ENCODE data around the gene WDFY2. TPM values are rescaled to one million over a fixed set of nuclear protein-coding genes. Genes with fewer than 3 reads are reported as not detected.

The WDFY2 gene
- total and polyA plus RNA-seq, 8 donors = 11.4 to 25.2 (median 17.2) TPM

- no peak for TF ChIP-seq CTCF (IDR thresholded peaks at IDR 0.05)
- no peak for FAIRE-seq
- peak in 1 of 4 donors; percentile 17 for ATAC-seq
- Histone ChIP-seq H3K4me1 (peaks cover 2 to 28% (median 11%) of the 10 kb centered on the region in 3 donors), H3K36me3 (peaks cover 0 to 11% (median 0%) of the 10 kb centered on the region in 3 donors), H3K27me3 (no peaks in the 10 kb centered on the region), H3K9me3 (no peaks in the 10 kb centered on the region), H3K27ac (no peak overlapping the region), H3K4me3 (no peak overlapping the region)
- no peak for DNase-seq
- 78 to 87% methylated on average over 9 of the region's 9 CpGs for WGBS, 2 donors
- intact Hi-C loops (cut with DNase I) = no loop called here
Measured at GRCh38 chr13:51747438-51748434, 163.5 kb downstream of the WDFY2 start.

GRCh38 chr13:51756651-51757050, 172.4 kb downstream of the WDFY2 start:
- Histone ChIP-seq H3K4me3 (no peak overlapping the region), H3K36me3 (peaks cover 0 to 60% (median 22%) of the 10 kb centered on the region in 3 donors), H3K4me1 (peaks cover 0 to 2% (median 0%) of the 10 kb centered on the region in 3 donors), H3K9me3 (no peaks in the 10 kb centered on the region), H3K27me3 (no peaks in the 10 kb centered on the region), H3K27ac (no peak overlapping the region)
- intact Hi-C loops (cut with DNase I) = no loop called here
- FAIRE-seq (no peak), ATAC-seq (peak in 2 of 4 donors; percentile 22 to 41), DNase-seq (no peak)
- 83 to 85% methylated on average over 2 of the region's 2 CpGs for WGBS, 2 donors
- TF ChIP-seq CTCF (IDR thresholded peaks at IDR 0.05) = no peak

- intact Hi-C loops (cut with DNase I) = no loop called here
- Histone ChIP-seq H3K27ac (no peak overlapping the region), H3K36me3 (peaks cover 0 to 44% (median 22%) of the 10 kb centered on the region in 3 donors), H3K4me3 (no peak overlapping the region), H3K27me3 (no peaks in the 10 kb centered on the region), H3K4me1 (peaks cover 0 to 3% (median 0%) of the 10 kb centered on the region in 3 donors), H3K9me3 (no peaks in the 10 kb centered on the region)
- no peak for TF ChIP-seq CTCF (IDR thresholded peaks at IDR 0.05)
- 83 to 90% methylated on average over 6 of the region's 6 CpGs for WGBS, 2 donors
- ATAC-seq (no peak), DNase-seq (no peak), FAIRE-seq (no peak)
Measured at GRCh38 chr13:51758691-51759090, 174.4 kb downstream of the WDFY2 start.

GRCh38 chr13:51759240-51759639, 175.0 kb downstream of the WDFY2 start:
- no peaks in the 10 kb centered on the region for H3K9me3 ChIP-seq
- ATAC-seq (no peak), FAIRE-seq (no peak), DNase-seq (no peak)
- intact Hi-C loops (cut with DNase I) = no loop called here
- H3K27ac ChIP-seq = no peak overlapping the region
- peaks cover 0 to 44% (median 22%) of the 10 kb centered on the region in 3 donors for H3K36me3 ChIP-seq
- no peak overlapping the region for H3K4me3 ChIP-seq
- WGBS, 2 donors = 88 to 96% methylated on average over 5 of the region's 5 CpGs
- TF ChIP-seq CTCF (IDR thresholded peaks at IDR 0.05) = no peak
- H3K27me3 ChIP-seq = no peaks in the 10 kb centered on the region
- H3K4me1 ChIP-seq = peaks cover 0 to 8% (median 0%) of the 10 kb centered on the region in 3 donors

Measured in pancreas (tissue), 10 donors.